GM19025 (cell line): ENCODE results near the gene CD200R1.
A peak's percentile ranks its signal among the peaks of the same experiment; 100 is the strongest.
"Not testable (repeated sequence)": the region's sequence is repeated elsewhere in the genome, so short reads cannot be mapped to it uniquely, and the experiment has no call there.

Experiments
- ATAC-seq: cut with Tn5 transposase; IDR thresholded peaks from one replicate; pipeline ENCODE4 v1.9.1; 2021; ENCODE audit warnings: mild to moderate bottlenecking, low read depth, moderate library complexity; ENCODE audit not compliant: unreplicated experiment

CD200R1 gene

DNA sequence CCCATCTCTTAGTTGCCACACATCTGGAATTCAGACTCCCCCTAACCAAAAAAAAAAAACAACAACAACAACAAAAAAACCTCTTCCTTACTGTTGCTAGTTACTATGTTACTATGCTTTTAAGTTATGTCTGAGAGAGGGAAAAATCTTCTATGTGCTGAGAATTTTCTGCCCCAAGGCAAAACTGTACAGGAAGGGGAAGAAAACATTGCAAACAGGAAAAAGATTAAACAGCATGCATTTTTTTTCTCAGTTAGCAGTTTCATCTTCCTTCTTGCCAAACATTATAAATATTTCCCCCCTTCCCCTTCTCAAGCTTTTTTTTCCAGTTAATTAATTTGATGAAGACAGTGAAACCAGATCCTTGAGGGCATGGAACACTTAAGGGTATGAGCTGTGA lies 1.1 kb upstream of the CD200R1 start:
- ATAC-seq = no peak

DNA sequence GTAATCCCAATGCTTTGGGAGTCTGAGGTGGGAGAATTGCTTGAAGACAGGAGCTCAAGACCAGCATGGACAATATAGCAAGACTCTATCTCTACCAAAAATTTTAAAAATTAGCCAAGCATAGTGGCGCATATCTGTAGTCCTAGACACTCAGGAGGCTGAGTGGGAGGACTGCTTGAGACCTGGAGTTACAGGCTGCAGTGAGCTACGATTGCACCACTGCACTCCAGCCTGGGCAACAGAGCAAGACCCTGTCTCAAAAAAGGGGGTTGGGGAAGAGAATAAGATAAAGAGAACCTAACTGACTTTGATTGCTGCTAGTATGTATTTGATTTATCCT lies 755 bp downstream of the CD200R1 start:
- ATAC-seq = no peak

DNA sequence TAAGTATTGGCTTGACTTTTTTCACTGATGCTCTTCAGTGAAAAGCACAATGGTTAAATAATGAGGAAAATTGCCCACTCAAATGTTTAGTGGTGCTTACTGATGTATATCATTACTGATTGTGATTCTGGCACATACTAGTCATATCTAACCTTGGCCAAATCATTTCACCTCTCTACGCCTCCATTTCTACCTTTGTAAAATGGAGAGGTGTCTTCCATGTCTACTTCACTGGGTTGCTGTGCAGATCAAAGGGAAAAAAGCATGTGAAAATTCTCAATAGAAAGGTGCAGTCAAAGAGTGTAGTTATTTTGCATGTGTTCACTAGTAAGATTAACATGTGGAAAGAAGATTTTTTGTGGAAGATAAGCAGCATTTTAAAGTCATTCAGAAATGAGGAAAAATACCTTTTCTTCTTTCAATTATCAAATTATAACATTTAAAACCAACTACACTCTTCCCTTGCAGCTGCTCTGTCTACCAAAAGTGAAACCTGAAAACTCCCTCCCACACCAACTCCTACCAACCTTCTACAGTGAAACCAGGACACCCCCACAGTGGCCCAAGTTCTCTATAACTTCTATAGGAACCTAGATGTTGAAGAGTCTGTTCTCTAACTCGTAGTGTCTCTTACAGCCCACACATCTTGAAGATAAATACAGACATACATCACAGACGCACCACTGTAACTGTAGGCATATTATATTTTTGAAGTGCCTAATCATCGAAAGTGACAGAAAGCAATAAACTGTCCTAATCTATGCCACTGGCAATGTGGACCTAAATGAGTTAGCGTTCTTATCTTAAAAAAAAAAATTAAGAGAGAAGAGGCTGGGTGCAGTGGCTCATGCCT lies 1.4 kb downstream of the CD200R1 start:
- ATAC-seq = peak; percentile 86

DNA sequence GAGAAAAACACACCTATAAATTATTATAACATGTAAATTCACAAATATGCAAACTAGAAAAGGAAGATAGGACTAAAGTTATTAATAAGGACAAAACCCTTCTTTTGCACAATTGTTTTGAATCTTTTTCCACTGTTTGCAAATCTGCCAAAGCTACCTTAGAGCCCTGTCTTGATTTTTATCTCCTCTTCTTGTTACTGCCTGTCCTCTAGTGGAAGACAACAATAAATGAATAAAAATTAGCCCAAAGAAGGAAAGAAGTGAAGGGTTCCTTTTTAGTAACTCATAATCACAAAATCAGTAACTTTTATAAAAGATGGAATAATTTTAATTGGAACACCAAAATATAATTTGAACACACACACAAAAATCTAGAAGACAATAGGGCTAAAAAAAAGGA lies 2.7 kb downstream of the CD200R1 start:
- no peak for ATAC-seq

DNA sequence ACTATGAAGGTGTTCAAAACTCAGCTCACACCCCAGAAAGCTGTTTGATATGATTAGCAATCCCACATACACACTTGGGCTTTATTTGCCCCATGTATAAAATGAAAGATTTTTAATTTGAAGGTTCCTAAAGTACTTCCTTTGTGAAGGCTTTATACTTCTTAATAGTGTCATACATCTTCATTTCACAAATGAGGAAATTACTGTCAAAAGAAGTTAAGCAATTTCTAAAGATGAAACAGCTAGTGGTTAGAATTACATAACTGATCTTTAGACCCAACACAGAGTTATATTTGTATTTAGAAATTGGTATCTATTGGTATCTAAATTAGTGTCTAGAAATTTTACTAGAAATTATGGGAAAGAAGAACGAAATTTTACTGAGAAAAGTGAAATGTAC lies 7.1 kb downstream of the CD200R1 start:
- ATAC-seq = no peak

DNA sequence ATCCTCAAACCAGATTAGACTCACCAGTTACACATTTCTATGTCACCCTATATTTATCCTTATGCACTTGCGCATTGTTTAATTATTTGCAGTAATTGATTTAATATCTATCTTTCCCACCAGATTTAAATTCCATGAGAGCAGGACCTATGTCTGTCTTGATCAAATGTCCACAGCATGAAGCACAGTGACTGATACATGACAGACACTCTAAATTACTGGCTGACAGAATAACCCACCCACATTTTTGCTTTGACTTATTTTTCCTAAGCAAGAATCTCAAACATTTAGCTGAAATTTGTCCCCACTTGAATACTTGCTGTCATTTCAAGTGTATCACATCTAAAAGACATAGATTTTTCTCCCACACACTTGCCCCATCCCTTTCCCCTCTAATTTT lies 7.5 kb downstream of the CD200R1 start:
- ATAC-seq = no peak

DNA sequence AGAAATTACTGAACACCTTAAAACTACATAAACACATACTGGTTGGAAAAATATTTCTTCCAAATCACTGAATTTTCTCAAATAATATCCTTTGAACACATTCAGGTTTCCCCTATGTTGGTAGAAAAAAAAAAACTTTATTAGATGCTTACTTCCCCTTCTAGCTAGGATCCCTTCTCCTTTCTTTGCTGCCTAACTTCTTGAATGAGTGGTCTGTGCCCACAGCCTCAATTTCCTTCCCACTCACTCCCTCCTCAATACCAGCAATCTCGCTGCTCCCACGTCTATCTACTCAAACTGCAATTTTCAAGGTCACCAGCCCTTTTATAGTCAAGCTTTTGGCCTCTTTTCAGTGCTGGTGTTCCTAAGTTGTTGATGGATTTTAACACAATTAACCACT lies 8.3 kb downstream of the CD200R1 start:
- ATAC-seq = no peak

DNA sequence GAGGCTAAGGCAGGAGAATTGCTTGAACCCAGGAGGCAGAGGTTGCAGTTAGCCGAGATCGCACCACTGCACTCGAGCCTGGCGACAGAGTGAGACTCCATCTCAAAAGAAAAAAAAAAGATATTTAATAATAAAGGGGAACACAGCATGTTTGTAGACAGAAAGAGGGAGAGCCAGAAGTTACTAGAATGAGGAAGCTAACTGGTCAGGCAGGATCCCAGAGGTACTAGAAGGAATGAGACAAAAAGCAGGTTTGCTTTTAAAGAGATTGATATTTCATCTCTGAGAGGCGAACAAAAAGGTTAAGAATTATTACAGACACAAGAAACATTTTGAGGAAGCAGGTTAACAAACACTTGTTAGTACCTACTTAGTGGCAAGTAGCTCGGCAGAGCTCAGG lies 9.2 kb downstream of the CD200R1 start:
- ATAC-seq = no peak

DNA sequence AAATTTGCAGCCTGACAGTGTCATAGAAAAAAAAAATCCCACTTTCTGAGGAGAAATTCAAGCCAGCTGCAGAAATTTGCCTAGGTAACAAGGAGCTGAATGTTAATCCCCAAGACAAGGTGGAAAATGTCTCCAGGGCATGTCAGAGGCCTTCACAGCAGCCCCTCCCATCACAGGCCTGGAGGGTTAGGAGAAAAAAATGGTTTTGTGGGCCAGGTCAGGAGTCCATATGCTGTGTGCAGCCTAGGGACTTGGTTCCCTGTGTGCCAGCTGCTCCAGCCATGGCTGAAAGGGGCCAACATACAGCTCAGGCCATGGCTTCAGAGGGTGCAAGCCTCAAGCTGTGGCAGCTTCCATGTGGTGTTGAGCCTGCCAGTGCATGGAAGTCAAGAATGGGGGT lies 11.2 kb downstream of the CD200R1 start:
- no peak for ATAC-seq

DNA sequence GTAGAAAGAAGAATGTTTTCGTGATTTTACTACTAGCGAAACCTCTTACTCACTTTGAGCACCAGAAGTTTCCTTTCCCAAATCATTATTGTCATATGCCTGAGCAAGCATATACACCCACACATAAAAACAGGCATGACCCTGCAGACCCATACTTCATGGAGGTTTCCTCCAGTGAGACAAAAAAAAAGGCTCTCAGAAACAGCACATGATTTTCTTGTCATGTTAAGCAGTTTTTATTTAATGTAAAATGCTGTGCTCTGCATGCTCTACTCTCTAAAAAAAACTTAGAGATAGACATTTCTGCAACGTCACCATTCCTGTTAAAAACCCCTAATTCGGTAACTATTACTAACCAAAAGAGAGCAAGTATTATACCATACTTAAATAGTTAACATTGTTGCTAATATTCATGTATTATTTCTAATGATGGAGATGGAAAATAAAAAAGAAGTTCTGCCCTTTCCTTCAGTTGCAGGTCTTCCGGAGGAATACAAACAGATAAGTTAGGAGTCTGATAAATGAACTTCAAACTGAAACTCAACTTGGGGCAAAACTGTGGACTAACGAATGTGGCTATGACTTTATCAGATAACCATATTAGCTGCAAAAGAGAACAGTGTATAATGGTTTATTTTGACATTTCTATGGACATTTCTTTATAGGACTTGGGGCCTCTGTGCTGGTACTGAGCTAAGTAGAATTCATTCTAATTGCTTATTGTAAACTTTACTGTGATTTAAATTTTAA lies 15.9 kb downstream of the CD200R1 start:
- no peak for ATAC-seq

DNA sequence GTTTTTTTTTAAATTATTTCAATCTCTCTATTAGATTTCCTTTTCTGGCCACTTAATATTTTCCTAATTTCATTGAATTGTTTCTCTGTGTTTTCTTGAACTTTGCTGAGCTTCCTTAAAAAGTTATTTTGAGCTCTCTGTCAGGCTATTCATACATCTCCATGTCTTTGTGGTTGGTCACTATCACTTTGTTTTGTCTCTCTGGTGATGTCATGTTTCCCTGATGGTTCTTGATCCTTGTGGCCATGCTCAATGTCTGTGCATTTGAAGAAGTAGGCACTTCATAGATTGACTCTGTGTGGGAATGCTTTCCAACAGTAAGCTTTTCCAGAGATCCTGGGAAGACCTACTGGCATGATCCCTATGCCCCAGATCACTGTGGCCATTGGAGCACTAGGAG lies 18.6 kb downstream of the CD200R1 start:
- ATAC-seq = no peak

DNA sequence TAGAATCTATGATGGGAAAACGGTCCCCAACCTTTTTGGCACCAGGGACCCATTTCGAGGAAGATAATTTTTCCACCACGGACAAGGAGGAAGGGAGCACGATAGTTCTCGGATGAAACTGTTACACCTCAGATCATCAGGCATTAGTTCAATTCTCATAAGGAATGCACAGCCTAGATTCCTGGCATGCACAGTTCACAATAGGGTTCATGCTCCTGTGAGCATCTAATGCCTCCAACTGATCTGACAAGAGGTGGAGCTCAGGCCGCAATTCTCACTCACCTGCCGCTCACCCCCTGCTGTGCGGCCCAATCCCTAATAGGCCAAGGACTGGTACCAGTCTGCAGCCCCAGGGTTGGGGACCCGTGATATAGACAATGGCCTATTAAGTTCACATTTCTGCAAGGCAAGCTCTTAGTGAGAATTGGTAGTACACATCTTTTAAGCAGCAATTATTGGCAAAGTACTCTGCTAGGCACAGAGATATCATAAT lies 26.5 kb downstream of the CD200R1 start:
- ATAC-seq = no peak

DNA sequence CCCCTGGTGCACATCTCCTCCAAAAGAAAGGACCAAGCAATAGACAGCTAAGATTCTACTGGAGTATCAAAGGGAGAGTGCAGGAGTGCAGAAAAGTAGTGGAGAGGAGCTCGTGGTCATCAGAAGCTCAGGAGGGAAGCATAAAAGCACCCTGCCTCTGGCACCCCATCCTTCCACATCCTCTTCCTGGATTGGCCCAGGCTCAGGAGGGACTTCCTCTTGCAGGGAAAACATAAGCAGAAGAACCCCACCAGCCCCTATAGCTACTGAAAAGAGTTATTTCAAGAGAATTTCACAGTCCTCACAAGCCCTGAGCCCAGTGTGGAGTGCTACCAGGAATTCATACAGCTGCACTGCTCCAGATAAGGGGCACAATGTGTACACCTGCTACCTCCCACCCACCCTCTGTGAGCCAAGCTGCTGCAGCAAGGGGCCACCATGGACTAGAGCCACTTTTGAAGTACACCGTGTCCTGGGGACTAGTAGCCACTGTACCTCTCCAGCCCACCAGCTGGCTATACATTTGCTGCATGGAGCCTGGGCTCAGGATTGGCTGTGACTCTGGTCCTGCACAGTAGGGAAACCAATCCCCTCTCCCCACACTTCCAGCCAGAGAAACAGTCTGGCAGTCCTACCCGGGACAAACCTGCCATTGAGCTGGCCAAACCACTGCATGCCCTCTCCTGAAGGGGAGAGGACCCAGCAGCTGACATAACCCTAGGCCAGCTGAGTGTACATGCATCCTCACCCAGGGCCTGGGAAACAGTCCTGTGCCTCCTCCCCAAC lies 43.0 kb downstream of the CD200R1 start:
- ATAC-seq = no peak

DNA sequence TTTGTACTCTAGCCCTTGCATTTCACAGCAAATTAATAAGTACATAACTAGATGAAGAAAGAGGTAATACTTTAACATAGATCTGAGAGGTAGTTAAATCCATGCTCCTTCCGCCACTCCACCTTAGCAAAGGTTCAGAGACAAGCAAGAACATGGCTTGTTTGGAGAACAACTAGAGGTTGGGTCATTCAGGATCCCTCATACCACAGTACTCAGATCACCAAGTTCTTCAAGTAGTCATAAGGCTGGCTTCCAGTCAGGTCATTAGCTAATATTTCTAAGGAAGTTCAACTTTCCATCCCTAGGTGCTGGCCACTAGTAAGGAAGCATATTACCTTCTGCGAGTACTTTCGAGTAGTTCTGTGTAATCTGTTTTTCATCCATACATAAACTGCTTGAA lies 44.1 kb downstream of the CD200R1 start:
- no peak for ATAC-seq

DNA sequence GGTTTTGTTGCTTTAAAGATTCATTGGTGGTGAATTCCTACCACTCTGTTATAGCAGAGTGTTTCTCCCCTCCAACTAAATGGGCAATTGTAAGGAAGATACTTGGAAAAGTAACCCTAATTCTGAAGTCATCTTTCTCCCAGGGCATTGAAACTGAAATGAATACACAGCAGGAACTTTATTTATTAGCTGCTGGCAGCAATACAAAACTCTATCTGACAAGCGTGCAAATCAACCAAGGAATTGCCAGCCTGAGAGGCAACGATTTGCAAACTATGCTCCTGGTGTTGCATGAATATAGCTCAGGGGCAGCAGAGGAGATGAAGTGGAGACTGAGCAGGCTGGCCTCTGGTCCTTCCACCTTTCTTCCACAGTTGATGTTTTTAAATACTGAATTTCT lies 48.9 kb downstream of the CD200R1 start:
- no peak for ATAC-seq

DNA sequence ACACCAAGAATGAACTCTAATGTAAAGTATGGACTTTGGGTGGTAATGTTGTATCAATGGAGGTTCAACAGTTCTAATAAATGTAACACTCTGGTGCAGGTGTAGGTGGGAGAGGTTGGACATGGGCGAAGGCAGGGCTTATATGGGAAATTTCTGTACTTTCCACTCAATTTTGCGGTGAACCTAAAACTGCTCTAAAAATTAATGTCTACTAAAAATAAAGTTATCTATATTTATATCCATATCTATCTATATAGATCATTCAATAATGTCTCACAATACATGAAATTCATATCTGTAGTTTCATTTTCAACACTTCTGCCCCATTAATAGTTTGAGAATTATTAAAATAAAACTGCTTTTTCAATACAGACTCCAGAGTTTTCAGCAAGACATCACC lies 49.3 kb downstream of the CD200R1 start:
- ATAC-seq = no peak

DNA sequence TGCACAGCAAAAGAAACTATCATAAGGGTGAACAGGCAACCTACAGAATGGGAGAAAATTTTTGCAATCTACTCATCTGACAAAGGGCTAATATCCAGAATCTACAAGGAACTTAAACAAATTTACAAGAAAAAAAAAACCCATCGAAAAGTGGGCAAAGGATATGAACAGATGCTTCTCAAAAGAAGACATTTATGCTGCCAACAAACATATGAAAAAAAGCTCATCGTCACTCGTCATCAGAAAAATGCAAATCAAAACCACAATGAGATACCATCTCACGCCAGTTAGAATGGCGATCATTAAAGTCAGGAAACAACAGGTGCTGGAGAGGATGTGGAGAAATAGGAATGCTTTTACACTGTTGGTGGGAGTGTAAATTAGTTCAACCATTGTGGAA lies 55.4 kb downstream of the CD200R1 start:
- not testable (repeated sequence) for ATAC-seq

DNA sequence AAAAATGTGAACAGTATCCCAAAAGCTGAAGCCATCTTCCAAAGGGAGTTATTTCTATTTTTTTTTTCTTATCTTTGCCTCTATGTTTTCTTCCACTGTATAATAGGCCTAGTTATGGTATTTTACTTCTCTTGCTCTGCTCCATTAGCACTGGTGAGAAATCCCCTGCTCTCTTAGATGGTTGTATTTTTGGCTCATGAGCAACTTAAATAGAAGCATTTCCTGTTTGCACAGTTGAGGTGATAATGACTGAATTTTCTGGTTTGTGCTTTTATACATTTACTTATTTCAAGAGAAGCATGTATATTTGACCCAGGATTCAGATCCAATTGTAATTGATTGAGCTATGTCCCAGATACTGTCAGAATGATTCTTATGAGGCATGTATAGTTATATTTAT lies 66.7 kb downstream of the CD200R1 start:
- ATAC-seq = peak; percentile 99

DNA sequence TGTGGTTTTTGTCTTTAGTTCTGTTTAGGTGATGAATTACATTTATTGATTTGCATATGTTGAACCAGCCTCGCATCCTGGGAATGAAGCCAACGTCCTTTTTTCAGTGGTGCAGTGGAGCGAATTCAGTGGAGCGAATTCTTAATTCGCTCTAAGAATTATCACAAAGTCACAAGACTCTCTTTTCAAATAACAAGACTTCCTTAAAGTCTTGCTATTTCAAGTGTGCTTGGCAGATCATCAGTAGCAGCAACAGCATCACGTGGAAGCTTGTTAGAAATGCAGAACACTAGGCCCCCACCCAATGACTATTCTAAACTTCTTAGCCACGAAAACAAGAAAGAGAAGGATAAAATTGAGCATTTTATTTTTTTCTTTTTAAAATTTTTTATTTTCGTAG lies 70.1 kb downstream of the CD200R1 start:
- no peak for ATAC-seq

DNA sequence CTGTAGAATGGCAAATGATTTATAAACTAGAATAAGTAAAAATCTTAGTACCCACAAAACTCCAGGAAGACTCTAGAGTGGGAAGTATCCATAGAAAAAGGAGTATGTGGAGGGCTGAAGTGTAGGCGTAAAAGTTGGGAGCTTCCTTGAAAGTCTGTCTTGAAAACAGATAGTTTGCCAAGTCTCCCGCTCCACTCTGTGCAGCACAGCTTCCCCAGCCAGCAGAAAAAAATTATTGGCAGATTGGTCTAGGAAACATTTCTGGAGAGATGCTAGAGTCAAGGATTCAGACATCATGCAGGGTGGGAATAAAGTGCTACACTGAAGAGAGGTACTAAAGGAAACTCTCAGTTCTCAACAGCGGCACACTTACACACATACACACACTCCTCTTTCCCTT lies 74.8 kb downstream of the CD200R1 start:
- ATAC-seq = no peak

DNA sequence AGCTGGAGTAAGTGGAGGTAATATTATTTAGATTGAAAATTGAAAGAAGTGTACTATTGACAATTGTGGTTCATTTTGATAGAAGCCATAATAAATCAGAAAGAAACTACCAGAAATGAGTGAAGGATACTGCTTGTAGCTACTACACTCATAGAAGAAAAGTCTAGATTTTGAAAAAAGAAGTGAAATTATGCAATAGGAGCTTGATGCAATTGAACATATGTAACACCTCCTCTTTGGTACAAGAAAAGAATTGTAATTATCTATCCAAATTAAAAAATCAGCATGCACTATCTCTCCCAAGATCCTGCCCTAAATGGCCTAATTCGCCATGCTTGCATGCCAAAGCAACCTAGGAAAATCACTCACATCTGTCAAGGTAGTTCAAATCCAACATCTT lies 77.1 kb downstream of the CD200R1 start:
- no peak for ATAC-seq
